ENCODE measurements around the gene LRBA.

The LRBA gene

GRCh38 chr4:150648123-150648522, 367.0 kb downstream of the LRBA start:
- no peak for DNase-seq (ENCODE audit: low read depth)
- TF ChIP-seq, protein P1, sequence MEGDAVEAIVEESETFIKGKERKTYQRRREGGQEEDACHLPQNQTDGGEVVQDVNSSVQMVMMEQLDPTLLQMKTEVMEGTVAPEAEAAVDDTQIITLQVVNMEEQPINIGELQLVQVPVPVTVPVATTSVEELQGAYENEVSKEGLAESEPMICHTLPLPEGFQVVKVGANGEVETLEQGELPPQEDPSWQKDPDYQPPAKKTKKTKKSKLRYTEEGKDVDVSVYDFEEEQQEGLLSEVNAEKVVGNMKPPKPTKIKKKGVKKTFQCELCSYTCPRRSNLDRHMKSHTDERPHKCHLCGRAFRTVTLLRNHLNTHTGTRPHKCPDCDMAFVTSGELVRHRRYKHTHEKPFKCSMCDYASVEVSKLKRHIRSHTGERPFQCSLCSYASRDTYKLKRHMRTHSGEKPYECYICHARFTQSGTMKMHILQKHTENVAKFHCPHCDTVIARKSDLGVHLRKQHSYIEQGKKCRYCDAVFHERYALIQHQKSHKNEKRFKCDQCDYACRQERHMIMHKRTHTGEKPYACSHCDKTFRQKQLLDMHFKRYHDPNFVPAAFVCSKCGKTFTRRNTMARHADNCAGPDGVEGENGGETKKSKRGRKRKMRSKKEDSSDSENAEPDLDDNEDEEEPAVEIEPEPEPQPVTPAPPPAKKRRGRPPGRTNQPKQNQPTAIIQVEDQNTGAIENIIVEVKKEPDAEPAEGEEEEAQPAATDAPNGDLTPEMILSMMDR (conservative IDR thresholded peaks at IDR 0.05; ENCODE audit: low read depth, low read length): no peak
- no peak overlapping the region for H3K4me3 ChIP-seq (ENCODE audit: low read length)

GRCh38 chr4:150647008-150647407, 368.1 kb downstream of the LRBA start:
- DNase-seq (ENCODE audit: low read depth): no peak
- TF ChIP-seq, protein P1 (conservative IDR thresholded peaks at IDR 0.05; ENCODE audit: low read depth, low read length): no peak

DNA sequence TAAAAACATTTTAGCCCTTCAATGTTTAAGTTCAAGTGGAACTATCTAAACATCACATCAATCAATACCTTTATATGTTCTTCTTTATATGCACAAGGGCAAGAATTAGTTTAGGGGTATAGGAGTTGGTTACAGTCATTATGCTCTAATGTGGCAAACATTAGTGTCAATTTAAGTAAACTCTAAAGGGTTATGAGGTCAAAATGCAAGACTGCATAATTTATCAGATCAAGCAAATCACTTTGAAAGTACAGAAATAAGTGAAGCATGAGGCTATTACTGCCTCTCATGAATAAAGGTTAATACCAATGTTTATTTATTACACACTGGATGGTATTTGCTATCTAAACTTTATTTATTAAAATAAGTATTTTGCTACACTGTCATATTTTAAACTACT, 373.5 kb downstream of the LRBA start:
- TF ChIP-seq, protein P1 (conservative IDR thresholded peaks at IDR 0.05; ENCODE audit: low read depth, low read length): no peak
- H3K4me3 ChIP-seq (ENCODE audit: low read length): no peak overlapping the region
- no peak for DNase-seq (ENCODE audit: low read depth)

More at GRCh38 chr4:150647008-150647407, 368.1 kb downstream of the LRBA start:
- H3K4me3 ChIP-seq (ENCODE audit: low read length): no peak overlapping the region

GRCh38 chr4:150632639-150633038, 382.4 kb downstream of the LRBA start:
- DNase-seq (ENCODE audit: low read depth): no peak
- TF ChIP-seq, protein P1 (conservative IDR thresholded peaks at IDR 0.05; ENCODE audit: low read depth, low read length): no peak
- no peak overlapping the region for H3K4me3 ChIP-seq (ENCODE audit: low read length)

DNA sequence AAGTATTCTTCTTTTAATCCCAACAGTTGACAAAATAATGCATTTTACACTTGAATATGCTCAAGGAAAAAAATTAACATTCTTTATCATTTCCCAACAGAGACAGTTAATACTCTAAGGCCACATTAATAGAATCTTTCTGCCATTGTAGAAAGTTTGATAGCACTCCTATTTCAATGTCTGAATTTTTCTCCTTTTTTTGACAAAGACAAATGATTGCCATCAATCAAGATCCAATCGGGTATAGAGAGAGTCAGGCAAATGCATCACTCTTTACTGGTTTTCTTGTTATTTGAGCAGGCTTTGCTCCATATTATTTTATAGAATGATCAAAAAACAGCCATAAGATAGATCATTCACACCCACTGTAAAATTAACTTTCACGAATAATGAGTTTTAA, 387.0 kb downstream of the LRBA start:
- TF ChIP-seq, protein P1 (conservative IDR thresholded peaks at IDR 0.05; ENCODE audit: low read depth, low read length): no peak
- H3K4me3 ChIP-seq (ENCODE audit: low read length): no peak overlapping the region
- no peak for DNase-seq (ENCODE audit: low read depth)

DNA sequence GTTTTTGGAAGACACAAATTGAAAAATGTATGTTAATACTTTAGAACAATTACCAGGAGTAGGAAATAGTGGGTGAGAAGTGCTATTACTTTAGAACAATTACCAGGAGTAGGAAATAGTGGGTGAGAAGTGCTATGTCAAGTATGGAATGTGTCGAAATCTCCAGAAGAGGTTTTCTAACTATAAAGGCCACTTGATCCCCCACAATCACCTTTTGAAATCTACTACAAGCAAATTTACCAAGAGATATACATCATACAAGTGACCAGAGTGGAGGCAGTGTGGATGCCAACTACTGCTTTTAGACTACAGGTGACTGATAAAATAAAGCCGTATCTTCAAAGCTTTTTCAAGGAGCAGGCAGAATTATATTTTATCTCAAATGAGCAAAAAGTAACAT, 390.1 kb downstream of the LRBA start:
- H3K4me3 ChIP-seq (ENCODE audit: low read length): no peak overlapping the region
- DNase-seq (ENCODE audit: low read depth): no peak
- TF ChIP-seq, protein P1 (conservative IDR thresholded peaks at IDR 0.05; ENCODE audit: low read depth, low read length): no peak

- H3K4me3 ChIP-seq (ENCODE audit: low read length): no peak overlapping the region
- no peak for DNase-seq (ENCODE audit: low read depth)
- TF ChIP-seq, protein P1 (conservative IDR thresholded peaks at IDR 0.05; ENCODE audit: low read depth, low read length): no peak
Observed at GRCh38 chr4:150624055-150624454, 391.0 kb downstream of the LRBA start.
